Fibroblast of skin of right quadriceps (primary cell): ENCODE measurements around the gene OGA.

Experiments used
- DNase-seq: peaks from one replicate; pipeline ENCODE4 v3.0.0-alpha.2; 2013

The OGA gene

GRCh38 chr10:101773923-101774588, 44.2 kb downstream of the OGA start:
- DNase-seq = no peak

GRCh38 chr10:101772895-101773761, 45.1 kb downstream of the OGA start:
- no peak for DNase-seq

GRCh38 chr10:101772017-101772894, 46.0 kb downstream of the OGA start:
- no peak for DNase-seq

GRCh38 chr10:101771380-101771779, 46.9 kb downstream of the OGA start:
- no peak for DNase-seq

GRCh38 chr10:101770331-101771215, 47.7 kb downstream of the OGA start:
- DNase-seq = no peak

GRCh38 chr10:101769541-101770180, 48.6 kb downstream of the OGA start:
- DNase-seq = no peak

GRCh38 chr10:101768791-101769170, 49.5 kb downstream of the OGA start:
- DNase-seq = no peak

GRCh38 chr10:101767966-101768790, 50.1 kb downstream of the OGA start:
- DNase-seq = no peak

GRCh38 chr10:101767600-101767945, 50.7 kb downstream of the OGA start:
- DNase-seq = no peak

GRCh38 chr10:101766753-101767599, 51.3 kb downstream of the OGA start:
- DNase-seq = no peak

- DNase-seq = no peak
Observed at GRCh38 chr10:101766306-101766705, 51.9 kb downstream of the OGA start.

GRCh38 chr10:101763141-101763846, 55.0 kb downstream of the OGA start:
- no peak for DNase-seq

GRCh38 chr10:101762736-101763135, 55.5 kb downstream of the OGA start:
- DNase-seq = no peak

- DNase-seq = no peak
Observed at GRCh38 chr10:101761226-101761625, 57.0 kb downstream of the OGA start.

GRCh38 chr10:101760510-101760909, 57.7 kb downstream of the OGA start:
- DNase-seq = no peak

- no peak for DNase-seq
Observed at GRCh38 chr10:101759309-101760247, 58.7 kb downstream of the OGA start.

- DNase-seq = no peak
Observed at GRCh38 chr10:101758858-101759257, 59.4 kb downstream of the OGA start.

- DNase-seq = no peak
Observed at GRCh38 chr10:101752241-101752640, 66.0 kb downstream of the OGA start.
